Heart left ventricle (tissue), 13 donors: ENCODE data around the gene GNAQ.

ENCODE experiments used
- CTCF ChIP-seq, 12 donors: fragments of 200-600 bp; sonication (generic) in 4 of 12; IDR thresholded peaks; one replicate each; pipeline versions ENCODE4 v1.5.0 to v1.8.0; 2018 to 2022; ENCODE audit warnings: antibody characterized with exemption in 12 of 12, mild to moderate bottlenecking in 5 of 12
- POLR2A ChIP-seq, 2 donors: fragments of 450-650 bp; IDR thresholded peaks; one replicate each; pipeline ENCODE4 v1.6.1; 2017; ENCODE audit warnings: antibody characterized with exemption in 2 of 2, mild to moderate bottlenecking in 2 of 2, moderate library complexity in 2 of 2
- donor health status: ischemic (EF 13 %, LVEDD 7.1; RV severe dilation, severe dysfunction).
- donor health status: DM: no; HTN: yes; CAD: no.
- donor health status: DM: no; HTN: no; CAD: no.
- donor health status: ischemic (EF 25% LVEDD 6.9; RV normal size, moderate dysfunction).
- donor health status: ischemic (EF 25% LVEDD 5.7; RV mildly dilated, moderate dysfunction).
- donor health status: ischemic (EF 35%, LVEDD 5.7; RV mildly dilated, moderate dysfunction).
- donor health status: nonischemic (EF 11% LVEDD 7.7; RV severe dilation, severe dysfunction).
- donor health status: DM: yes; HTN: yes; CAD: no.
- donor health status: PGD.
- donor health status: ischemic (EF 29% LVEDD 5.4; RV normal size, mild dysfunction).
- donor health status: nonischemic (EF 23%, LVEDD 6.1; RV moderate dilation, normal function).

GRCh38 chr9:78030553-78031443 is 813 bp downstream of the GNAQ start:
- TF ChIP-seq CTCF (IDR thresholded peaks at IDR 0.05) (no peak), POLR2A (IDR thresholded peaks at IDR 0.05) (no peak)
